SJSA1 (cell line): ENCODE measurements around the gene CDKL1. TPM values are rescaled to one million over a fixed set of nuclear protein-coding genes. Genes with fewer than 3 reads are reported as not detected.
A peak's percentile ranks its signal among the peaks of the same experiment; 100 is the strongest.

ENCODE experiments used
- DNase-seq, 2 experiments: peaks; one replicate each; pipeline ENCODE4 v3.0.0-alpha.2; 2015 to 2020; ENCODE audit warnings: low spot score in 2 of 2, low read depth in 1 of 2
- H3K27ac ChIP-seq: fragments of 250-450 bp; sonication (Bioruptor Pico); 2 replicates; pipeline ENCODE4 v1.5.1; 2020; ENCODE audit warnings: mild to moderate bottlenecking, moderate library complexity
- H3K27me3 ChIP-seq: fragments of 250-450 bp; sonication (Bioruptor Pico); replicated peaks from 2 replicates; pipeline ENCODE4 v1.5.1; 2020; ENCODE audit warnings: mild to moderate bottlenecking, moderate library complexity
- H3K36me3 ChIP-seq: fragments of 250-450 bp; sonication (Bioruptor Pico); 2 replicates; pipeline ENCODE4 v1.5.1; 2020; ENCODE audit warnings: mild to moderate bottlenecking
- H3K4me1 ChIP-seq: fragments of 250-450 bp; sonication (Bioruptor Pico); replicated peaks from 2 replicates; pipeline ENCODE4 v1.6.1; 2021; ENCODE audit warnings: mild to moderate bottlenecking
- H3K4me3 ChIP-seq: fragments of 250-450 bp; sonication (Bioruptor Pico); 2 replicates; pipeline ENCODE4 v1.5.1; 2020; ENCODE audit warnings: mild to moderate bottlenecking
- H3K9me3 ChIP-seq: fragments of 250-450 bp; sonication (Bioruptor Pico); replicated peaks from 2 replicates; pipeline ENCODE4 v1.5.1; 2020; ENCODE audit warnings: mild to moderate bottlenecking
- total RNA-seq: library from RNA; depleted of rRNA; stranded (reverse); fragments of >200 nt; shearing (Covaris generic); gene quantifications from 2 replicates; pipeline ENCODE4 v1.2.3, GENCODE V29; 2014

CDKL1 gene
- total RNA-seq, 1 experiment from 2014 or later, result 107 TPM

DNA sequence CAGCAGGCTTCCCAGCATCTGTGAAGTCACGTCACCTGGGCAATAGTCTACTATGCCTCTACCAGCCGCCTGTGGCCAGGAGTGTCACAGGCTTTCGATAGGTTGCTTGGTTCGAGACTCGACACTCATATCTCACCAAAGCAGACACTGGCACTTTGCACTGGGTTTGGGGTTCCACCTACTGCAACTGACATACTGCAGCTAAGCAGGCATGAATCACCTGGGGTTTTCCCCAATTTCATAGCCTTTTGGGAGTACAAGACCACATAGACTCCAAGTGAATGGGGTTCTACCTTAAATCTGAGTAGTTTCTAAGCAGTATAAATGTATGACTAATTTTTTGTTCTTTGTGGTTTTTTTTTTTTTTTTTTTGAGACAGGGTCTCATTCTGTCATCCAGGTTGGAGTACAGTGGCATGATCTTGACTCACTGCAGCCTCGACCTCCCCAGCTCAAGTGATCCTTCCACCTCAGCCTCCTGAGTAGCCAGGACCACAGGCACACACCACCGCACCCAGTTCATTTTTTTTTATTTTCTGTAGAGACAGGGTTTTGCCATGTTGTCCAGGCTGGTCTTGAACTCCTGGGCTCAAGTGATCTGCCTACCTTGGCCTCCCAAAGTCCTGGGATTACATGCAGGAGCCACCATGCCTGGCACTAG is 52.4 kb downstream of the CDKL1 start:
- Histone ChIP-seq H3K36me3 (no peaks in the 10 kb centered on the region), H3K4me1 (peaks cover 70% of the 10 kb centered on the region), H3K9me3 (no peaks in the 10 kb centered on the region), H3K27me3 (no peaks in the 10 kb centered on the region), H3K27ac (peak overlapping the region; percentile 52), H3K4me3 (no peak overlapping the region)
- DNase-seq, result peak in 1 of 2 experiments; percentile 40

DNA sequence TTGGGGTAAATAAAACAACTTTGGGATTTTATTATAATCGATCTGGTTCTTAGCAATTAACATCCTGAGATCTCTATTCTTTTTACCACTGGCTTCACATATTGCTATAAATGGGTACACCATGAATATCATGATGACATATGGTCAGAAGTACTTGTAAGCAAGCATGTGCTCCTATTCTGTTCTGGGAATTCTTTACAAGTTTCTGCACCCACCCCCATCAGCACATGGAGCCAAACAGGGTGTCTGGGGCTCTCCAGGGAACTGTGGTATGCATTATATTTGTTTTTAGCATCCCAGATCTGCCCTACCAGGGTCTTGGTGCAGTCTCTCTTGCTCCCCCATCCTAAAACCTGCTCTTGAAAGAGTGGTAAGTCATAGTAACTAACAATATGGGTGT is 53.2 kb downstream of the CDKL1 start:
- peak overlapping the region; percentile 8; the same call in 1 of the 2 replicates for H3K27ac ChIP-seq
- peak in 1 of 2 experiments; percentile 34 for DNase-seq

DNA sequence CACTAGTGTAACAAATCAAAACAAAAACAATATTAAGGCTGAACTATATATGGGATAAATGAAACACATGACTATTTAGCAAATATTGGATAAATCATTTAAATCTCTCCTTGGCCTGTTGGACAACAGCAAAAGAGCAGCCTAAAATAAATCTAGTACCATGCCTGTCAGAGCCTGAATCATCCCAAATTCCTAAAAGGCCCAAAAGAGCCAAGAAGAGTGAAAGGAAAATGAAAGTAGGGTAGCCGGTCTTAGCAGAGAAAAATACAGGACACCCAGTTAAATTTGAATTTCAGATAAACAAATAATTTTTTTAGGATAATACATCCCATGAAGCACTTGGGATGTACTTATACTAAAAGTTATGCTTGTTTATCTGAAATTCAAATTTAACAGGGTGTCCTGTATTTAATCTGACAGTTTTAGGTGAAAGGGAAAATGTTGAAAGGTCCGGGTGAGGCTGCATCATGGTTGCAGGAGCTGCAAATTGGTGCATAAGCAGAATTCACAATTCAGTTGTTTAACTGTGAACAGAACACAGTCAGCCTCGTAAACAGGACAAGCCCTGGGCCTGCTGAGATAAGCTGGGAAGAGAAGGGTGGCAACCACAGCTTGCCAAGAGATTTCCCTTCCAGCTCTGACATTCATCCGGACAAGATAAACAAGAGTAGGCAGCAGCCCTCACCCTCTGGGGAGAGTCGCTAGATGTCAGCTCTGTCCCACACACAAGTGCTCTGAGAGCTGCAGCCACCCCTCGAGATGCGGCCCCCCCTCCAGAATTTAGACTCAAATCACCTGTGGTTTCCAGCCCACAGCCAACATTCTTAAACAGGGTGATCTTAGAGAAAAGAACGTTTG is 54.2 kb downstream of the CDKL1 start:
- Histone ChIP-seq H3K9me3 (no peaks in the 10 kb centered on the region), H3K36me3 (no peaks in the 10 kb centered on the region), H3K4me1 (peaks cover 54% of the 10 kb centered on the region), H3K27ac (0 out of 2 replicates have a peak overlapping the region, but pooled peaks have one; percentile 8), H3K4me3 (peak overlapping the region; percentile 4; the same call in 1 of the 2 replicates), H3K27me3 (no peaks in the 10 kb centered on the region)
- peak; percentile 75 to 80 for DNase-seq

More for the DNA sequence above, 53.2 kb downstream of the CDKL1 start:
- no peaks in the 10 kb centered on the region for H3K36me3 ChIP-seq
- H3K27me3 ChIP-seq, result no peaks in the 10 kb centered on the region
- no peak overlapping the region for H3K4me3 ChIP-seq
- H3K4me1 ChIP-seq, result peaks cover 64% of the 10 kb centered on the region
- H3K9me3 ChIP-seq, result no peaks in the 10 kb centered on the region

DNA sequence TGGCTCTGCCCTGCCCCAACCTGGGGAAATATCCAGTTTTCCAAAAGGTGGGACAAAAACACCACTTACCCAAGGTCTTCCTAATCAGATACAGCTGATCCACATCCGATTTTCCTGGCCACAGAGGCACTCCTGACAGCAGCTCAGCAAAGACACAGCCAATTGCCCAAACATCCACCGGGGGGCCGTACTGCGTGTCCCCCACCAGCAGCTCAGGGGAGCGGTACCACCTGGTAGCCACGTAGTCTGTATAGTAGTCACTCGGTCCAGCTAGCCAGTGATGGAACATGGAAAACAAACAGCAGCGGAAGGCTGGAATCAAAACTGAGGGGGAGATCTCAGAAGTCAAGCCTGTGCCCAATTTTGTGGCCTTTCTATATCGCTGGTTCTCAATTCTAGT is 55.7 kb downstream of the CDKL1 start:
- no peak for DNase-seq
- Histone ChIP-seq H3K27ac (no peak overlapping the region), H3K4me3 (no peak overlapping the region), H3K9me3 (no peaks in the 10 kb centered on the region), H3K27me3 (no peaks in the 10 kb centered on the region), H3K36me3 (no peaks in the 10 kb centered on the region), H3K4me1 (peaks cover 49% of the 10 kb centered on the region)

DNA sequence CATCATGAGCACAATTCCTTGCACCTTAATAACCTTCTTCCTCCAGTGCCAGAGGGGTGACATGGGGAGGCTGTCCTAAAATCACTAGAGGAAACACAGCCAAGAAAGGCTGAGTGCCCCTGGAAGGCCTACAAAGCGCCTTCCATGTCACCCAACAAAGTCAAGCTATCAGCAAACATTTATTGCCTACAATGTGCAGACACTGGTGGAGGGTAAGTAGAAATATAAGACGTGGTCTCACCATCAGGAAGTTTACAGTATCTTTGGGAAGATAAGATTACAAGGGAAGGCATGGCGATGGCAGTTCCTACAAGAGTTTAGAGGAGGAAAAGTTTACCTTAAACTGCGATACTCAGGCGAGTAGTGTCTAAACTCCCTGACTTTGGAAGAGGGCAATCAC is 56.6 kb downstream of the CDKL1 start:
- DNase-seq, result no peak
- no peaks in the 10 kb centered on the region for H3K36me3 ChIP-seq
- H3K4me3 ChIP-seq, result no peak overlapping the region
- H3K4me1 ChIP-seq, result peaks cover 49% of the 10 kb centered on the region
- no peak overlapping the region for H3K27ac ChIP-seq
- H3K27me3 ChIP-seq, result no peaks in the 10 kb centered on the region
- H3K9me3 ChIP-seq, result no peaks in the 10 kb centered on the region

DNA sequence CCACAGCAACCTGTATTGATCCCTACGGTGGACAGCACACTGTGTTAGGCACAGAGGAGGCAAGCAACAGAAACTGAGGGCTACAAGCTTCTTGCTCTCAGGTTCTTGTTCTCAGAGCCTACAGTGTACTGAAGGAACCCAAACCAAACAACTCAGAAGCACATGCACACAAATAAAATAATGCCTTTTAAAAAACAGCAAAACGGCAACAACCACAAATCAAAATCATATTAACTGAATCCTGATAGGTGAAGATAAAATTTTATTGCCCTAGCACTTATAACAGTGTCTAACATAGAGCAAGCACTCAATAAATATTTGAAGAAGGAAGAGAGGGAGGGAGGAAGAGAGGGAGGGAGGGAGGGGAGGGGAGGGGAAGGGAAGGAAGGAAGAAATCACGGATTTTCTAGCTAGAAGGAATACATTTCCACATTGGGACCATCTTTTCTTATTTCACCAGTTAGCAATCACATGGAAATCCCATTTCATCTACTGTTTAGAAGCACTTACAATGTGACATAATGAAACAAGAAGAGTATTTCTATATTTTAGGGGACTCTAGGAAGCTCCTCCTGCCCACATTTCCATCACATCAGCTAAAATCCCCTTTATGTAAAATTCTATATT is 57.4 kb downstream of the CDKL1 start:
- Histone ChIP-seq H3K27me3 (no peaks in the 10 kb centered on the region), H3K4me3 (no peak overlapping the region), H3K4me1 (peaks cover 43% of the 10 kb centered on the region), H3K9me3 (no peaks in the 10 kb centered on the region), H3K36me3 (no peaks in the 10 kb centered on the region), H3K27ac (no peak overlapping the region)
- DNase-seq, result no peak

- Histone ChIP-seq H3K27me3 (no peaks in the 10 kb centered on the region), H3K36me3 (no peaks in the 10 kb centered on the region), H3K9me3 (no peaks in the 10 kb centered on the region), H3K4me3 (no peak overlapping the region), H3K27ac (no peak overlapping the region), H3K4me1 (peaks cover 36% of the 10 kb centered on the region)
- DNase-seq, result no peak
Measured at GRCh38 chr14:50338587-50338986, 58.1 kb downstream of the CDKL1 start.

DNA sequence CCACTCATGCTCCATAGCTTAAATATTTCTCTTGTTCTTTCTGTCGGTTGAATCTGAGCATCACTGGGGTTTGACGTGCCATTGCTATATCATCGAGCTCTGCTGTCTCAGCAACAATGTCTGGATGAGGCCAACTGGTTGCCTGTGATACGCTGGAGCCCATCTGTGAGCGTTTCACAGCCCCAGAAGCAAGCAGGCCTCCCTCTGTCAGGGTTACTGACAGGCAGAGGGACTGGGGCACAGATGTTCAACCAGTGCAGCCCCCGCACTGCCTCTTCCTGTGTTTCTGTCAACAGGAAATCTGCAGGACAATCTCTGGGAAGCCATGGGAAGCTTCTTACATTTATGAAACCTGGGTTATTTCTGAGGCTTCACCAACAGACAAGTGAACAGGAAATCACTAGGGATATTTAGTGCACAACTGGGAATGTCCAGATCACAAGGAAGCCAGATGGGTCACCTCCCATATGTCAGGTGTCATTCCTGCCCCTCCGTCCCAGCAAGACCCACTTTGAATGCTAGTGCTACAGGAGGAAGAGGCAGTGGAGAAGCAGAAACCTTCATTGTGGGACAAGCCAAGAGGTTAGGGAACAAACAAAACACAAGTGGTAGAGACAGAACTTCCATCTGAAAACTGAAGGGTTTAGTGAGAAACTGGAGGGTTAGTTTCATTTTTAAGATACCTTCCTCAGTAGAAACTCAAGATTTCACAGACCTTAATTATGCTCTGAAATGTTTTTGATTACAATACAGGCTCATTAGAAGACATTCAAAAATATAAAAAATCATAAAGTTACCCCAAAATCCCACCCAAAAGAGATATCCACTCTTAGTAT is 60.5 kb downstream of the CDKL1 start:
- no peak overlapping the region for H3K4me3 ChIP-seq
- DNase-seq, result no peak
- peaks cover 23% of the 10 kb centered on the region for H3K4me1 ChIP-seq
- no peaks in the 10 kb centered on the region for H3K36me3 ChIP-seq
- H3K27me3 ChIP-seq, result no peaks in the 10 kb centered on the region
- H3K27ac ChIP-seq, result no peak overlapping the region
- no peaks in the 10 kb centered on the region; the same call in 1 of the 2 replicates for H3K9me3 ChIP-seq

- peak in 1 of 2 experiments; percentile 47 for DNase-seq
- Histone ChIP-seq H3K4me3 (no peak overlapping the region), H3K27ac (no peak overlapping the region)
Measured at GRCh38 chr14:50335389-50335788, 61.3 kb downstream of the CDKL1 start.

GRCh38 chr14:50334211-50334610 is 62.5 kb downstream of the CDKL1 start:
- Histone ChIP-seq H3K27ac (no peak overlapping the region), H3K27me3 (no peaks in the 10 kb centered on the region), H3K36me3 (no peaks in the 10 kb centered on the region), H3K9me3 (no peaks in the 10 kb centered on the region; the same call in 1 of the 2 replicates), H3K4me3 (no peak overlapping the region), H3K4me1 (peaks cover 23% of the 10 kb centered on the region)
- DNase-seq, result no peak

More at GRCh38 chr14:50335389-50335788, 61.3 kb downstream of the CDKL1 start:
- Histone ChIP-seq H3K9me3 (no peaks in the 10 kb centered on the region; the same call in 1 of the 2 replicates), H3K36me3 (no peaks in the 10 kb centered on the region), H3K27me3 (no peaks in the 10 kb centered on the region), H3K4me1 (peaks cover 23% of the 10 kb centered on the region)

DNA sequence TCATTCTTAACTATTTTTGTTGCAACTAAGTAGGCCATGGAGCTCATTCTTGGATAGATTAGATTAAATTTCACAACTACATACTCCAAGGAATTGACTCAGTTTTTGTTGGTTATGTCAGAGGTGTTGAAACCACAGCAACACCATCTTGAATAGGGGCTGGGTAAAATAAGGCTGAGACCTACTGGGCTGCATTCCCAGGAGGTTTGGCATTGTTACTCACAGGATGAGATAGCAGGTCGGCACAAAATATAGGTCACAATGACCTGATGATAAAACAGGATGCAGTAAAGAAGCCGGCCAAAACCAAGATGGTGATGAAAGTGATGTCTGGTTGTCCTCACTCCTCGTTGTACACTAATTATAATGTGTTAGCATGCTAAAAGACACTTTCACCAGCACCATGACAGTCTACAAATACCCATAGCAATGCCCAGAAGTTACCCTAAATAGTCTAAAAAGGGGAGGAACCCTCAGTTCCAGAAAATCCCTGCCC is 63.6 kb downstream of the CDKL1 start:
- H3K4me1 ChIP-seq, result peaks cover 23% of the 10 kb centered on the region
- H3K27me3 ChIP-seq, result no peaks in the 10 kb centered on the region
- no peak overlapping the region for H3K27ac ChIP-seq
- no peak overlapping the region for H3K4me3 ChIP-seq
- no peaks in the 10 kb centered on the region for H3K36me3 ChIP-seq
- H3K9me3 ChIP-seq, result no peaks in the 10 kb centered on the region; the same call in 1 of the 2 replicates
- no peak for DNase-seq

GRCh38 chr14:50331596-50331995 is 65.1 kb downstream of the CDKL1 start:
- no peak overlapping the region for H3K4me3 ChIP-seq
- H3K27ac ChIP-seq, result no peak overlapping the region
- no peaks in the 10 kb centered on the region for H3K27me3 ChIP-seq
- peaks cover 3% of the 10 kb centered on the region; the same call in 1 of the 2 replicates for H3K36me3 ChIP-seq
- peaks cover 23% of the 10 kb centered on the region for H3K4me1 ChIP-seq
- DNase-seq, result no peak
- H3K9me3 ChIP-seq, result no peaks in the 10 kb centered on the region; the same call in 1 of the 2 replicates
